GM12892 (cell line): Measurements from ENCODE around the gene SORCS3.

ENCODE experiments used
- POLR2A ChIP-seq: IDR thresholded peaks from 2 replicates; pipeline ENCODE4 v1.6.1; 2011; ENCODE audit warnings: low read depth, low read length, control low read depth
- POLR2AphosphoS5 ChIP-seq: IDR thresholded peaks from 2 replicates; pipeline ENCODE4 v1.6.1; 2011; ENCODE audit warnings: low read depth, low read length, control low read depth
- TAF1 ChIP-seq: IDR thresholded peaks from 2 replicates; pipeline ENCODE4 v1.6.1; 2011; ENCODE audit warnings: low read depth, mild to moderate bottlenecking, control low read depth, low read length, borderline replicate concordance

DNA sequence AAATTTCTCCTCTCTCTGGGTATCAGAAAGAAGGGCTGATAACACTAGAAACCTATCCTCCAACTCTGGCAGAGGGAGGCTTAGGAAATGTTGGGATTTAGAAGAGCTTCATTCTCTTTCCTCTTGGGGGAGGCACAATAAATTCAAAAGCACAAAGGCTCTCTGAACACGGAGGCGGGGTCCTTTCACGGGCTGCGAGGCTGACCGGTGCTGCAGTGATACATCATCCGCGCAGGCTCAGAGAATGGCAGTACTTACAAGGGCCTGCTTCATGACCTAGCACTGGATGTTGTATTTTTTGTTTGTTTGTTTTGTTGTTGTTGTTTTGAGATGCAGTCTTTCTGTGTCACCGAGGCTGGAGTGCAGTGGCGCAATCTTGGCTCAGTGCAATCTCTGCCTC, 306.2 kb downstream of the SORCS3 start:
- TF ChIP-seq POLR2A (no peak), POLR2AphosphoS5 (no peak), TAF1 (no peak)
